Measurements from ENCODE around the gene FGF21.

DNA sequence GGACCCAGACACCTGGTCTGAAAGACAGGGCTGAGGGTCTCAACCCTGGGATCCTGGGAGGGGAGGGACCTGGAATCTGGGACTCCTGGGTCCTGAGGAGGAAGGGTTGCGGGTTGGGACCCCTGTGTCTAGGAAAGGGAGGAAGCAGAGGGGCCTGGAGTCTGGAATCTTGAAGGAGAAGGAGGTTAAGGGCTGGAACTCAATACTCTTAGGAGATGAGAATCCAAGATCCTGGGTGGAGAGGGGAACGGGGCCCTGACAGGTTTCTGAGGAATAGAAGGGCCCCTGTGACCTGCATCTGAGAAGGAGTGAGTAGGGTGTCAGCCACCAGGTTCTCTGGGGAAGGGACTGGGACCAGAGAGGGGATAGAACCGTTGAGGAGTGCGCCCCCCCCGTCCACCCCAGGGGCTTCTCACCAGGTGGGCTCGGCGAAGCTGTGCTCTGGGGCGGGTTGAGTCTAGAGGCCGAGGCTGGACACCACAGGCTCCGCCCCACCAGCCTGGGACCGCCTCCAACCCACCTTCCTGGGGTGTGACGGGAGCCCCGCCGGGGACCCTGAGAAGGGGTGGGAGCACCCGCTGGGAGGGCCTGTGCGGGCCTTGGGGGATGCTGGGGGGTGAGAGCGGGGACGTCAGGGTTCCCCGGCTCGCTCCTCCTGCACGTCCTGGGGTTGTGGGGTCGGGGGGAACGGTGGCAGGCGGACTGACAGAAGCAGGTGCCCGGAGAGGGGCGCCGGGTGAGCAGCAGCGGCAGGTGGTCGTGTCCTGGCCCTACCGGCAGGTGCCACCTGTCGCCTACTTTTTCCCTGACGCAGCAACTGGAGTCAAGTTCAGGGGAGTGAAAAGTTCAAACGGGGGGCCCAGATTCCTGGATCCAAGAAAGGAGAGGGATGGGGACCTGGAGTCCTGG, 35.8 kb upstream of the FGF21 start, which contains the start of gene MAMSTR:
- TF ChIP-seq, protein P1, sequence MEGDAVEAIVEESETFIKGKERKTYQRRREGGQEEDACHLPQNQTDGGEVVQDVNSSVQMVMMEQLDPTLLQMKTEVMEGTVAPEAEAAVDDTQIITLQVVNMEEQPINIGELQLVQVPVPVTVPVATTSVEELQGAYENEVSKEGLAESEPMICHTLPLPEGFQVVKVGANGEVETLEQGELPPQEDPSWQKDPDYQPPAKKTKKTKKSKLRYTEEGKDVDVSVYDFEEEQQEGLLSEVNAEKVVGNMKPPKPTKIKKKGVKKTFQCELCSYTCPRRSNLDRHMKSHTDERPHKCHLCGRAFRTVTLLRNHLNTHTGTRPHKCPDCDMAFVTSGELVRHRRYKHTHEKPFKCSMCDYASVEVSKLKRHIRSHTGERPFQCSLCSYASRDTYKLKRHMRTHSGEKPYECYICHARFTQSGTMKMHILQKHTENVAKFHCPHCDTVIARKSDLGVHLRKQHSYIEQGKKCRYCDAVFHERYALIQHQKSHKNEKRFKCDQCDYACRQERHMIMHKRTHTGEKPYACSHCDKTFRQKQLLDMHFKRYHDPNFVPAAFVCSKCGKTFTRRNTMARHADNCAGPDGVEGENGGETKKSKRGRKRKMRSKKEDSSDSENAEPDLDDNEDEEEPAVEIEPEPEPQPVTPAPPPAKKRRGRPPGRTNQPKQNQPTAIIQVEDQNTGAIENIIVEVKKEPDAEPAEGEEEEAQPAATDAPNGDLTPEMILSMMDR (IDR thresholded peaks at IDR 0.05; ENCODE audit: insufficient read depth, low read length, poor library complexity, severe bottlenecking): no peak
- no peak for TF ChIP-seq EZH2phosphoT487 (conservative IDR thresholded peaks at IDR 0.05; ENCODE audit: low read length)
